Measurements from ENCODE around the gene TNFSF9. TPM values are rescaled to one million over a fixed set of nuclear protein-coding genes. Genes with fewer than 3 reads are reported as not detected.
"Not testable (repeated sequence)": the region's sequence is repeated elsewhere in the genome, so short reads cannot be mapped to it uniquely, and the experiment has no call there.

TNFSF9 gene
- total RNA-seq, 2 experiments from 2014 or later = 1.3 to 1.5 TPM

DNA sequence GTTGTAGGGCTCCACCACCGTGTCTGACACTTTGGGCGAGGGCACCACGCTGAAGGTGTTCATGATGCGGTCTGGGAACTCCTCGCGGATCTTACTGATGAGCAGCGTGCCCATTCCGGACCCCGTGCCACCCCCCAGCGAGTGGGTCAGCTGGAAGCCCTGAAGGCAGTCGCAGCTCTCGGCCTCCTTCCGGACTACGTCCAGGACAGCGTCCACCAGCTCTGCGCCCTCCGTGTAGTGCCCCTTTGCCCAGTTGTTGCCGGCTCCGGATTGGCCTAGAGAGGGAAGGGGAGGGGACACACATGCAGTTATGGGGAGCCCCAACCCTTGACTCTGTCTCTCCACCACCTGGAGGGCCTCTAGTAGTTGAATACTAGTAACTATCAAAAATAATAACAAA lies 34.9 kb upstream of the TNFSF9 start:
- DNase-seq = no peak
- Mint-ChIP-seq H3K4me3 (no peak overlapping the region), H3K36me3 (ENCODE audit: low read depth) (no peaks in the 10 kb centered on the region), H3K9me3 (peaks cover 8% of the 10 kb centered on the region), H3K27ac (no peak overlapping the region), H3K27me3 (ENCODE audit: low read depth) (no peaks in the 10 kb centered on the region), H3K4me1 (ENCODE audit: low read depth) (no peaks in the 10 kb centered on the region)
- intact Hi-C loops (cut with micrococcal nuclease) = no loop called here
- CTCF ChIA-PET = interaction anchor here (0.6 kb wide), 1 partner anchor 387 kb away, joined by 3 read pairs; no protein-coding TSS in a partner anchor

DNA sequence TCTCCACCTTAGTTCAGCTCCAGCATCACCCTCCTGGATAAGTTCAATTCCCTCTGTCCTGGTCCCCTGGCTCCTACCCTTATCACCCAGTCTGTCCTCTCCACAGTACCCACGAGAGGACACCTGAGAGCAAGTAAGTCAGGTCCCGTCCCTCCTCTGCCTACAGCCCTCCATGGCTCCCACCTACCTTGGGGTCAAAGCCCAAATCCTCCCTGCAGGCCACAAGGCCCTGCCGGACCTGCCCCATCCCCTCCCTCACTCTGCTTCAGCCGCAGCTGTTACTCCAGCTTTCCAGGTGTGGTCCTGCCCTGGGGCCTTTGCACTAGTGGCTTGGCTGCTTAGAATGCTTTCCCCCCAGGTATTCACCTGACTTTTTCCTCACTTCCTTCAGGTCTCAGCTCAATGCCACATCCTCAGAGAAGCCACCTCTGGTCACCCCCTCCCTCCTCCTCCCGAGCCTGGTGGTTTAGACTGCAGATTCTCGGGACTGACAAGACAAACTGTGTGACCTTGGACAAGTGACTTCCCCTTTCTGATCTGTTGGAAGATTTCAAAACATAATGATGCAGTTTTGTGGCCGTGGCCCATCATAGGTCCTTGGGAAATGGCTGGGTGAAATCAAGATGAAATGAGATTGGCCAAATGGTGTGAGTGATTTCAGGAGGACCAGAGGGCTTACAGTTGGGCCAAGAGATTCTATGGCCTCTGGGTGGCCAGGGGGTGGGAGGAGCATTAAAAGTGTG lies 32.4 kb upstream of the TNFSF9 start:
- CTCF ChIA-PET = interaction anchor here (0.6 to 1.2 kb wide), 2 partner anchors 17 to 50 kb away, joined by 3 read pairs; partner anchors contain the start of gene DENND1C
- Mint-ChIP-seq H3K27me3 (ENCODE audit: low read depth) (peaks cover 1% of the 10 kb centered on the region), H3K36me3 (ENCODE audit: low read depth) (no peaks in the 10 kb centered on the region), H3K4me3 (no peak overlapping the region), H3K27ac (no peak overlapping the region), H3K4me1 (ENCODE audit: low read depth) (peaks cover 5% of the 10 kb centered on the region), H3K9me3 (no peaks in the 10 kb centered on the region)
- intact Hi-C loops (cut with micrococcal nuclease) = no loop called here
- DNase-seq = no peak

DNA sequence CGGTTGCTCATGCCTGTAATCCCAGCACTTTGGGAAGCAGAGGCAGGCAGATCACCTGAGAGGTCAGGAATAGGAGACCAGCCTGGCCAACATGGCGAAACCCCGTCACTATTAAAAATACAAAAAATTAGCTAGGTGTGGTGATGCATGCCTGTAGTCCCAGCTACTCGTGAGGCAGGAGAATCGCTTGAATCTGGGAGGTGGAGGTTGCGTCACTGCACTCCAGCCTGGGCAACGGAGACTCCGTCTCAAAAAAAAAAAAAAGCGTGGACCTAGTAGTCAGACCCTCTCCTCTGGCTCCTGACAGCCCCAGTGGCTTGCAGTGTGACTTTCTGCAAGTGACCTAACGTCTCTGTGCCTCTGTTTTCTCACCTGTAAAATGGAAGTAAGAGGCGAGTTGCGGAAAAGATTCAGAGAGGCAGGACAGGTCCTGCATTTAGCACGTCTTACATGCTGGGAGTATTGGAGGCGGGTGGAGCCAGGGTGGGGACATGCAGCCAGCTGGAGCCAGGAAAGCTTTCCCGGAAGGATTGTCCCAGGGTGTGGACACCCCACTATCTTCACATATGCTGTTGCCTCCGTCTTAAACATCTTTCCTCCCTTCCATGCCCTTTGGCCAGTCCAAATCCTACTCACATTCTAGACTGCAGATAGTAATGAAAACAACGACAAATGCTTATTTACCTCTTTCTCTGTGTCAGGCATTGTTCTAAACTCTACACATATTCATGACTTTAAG lies 31.6 kb upstream of the TNFSF9 start:
- Mint-ChIP-seq H3K36me3 (ENCODE audit: low read depth) (no peaks in the 10 kb centered on the region), H3K9me3 (no peaks in the 10 kb centered on the region), H3K27ac (no peak overlapping the region)

DNA sequence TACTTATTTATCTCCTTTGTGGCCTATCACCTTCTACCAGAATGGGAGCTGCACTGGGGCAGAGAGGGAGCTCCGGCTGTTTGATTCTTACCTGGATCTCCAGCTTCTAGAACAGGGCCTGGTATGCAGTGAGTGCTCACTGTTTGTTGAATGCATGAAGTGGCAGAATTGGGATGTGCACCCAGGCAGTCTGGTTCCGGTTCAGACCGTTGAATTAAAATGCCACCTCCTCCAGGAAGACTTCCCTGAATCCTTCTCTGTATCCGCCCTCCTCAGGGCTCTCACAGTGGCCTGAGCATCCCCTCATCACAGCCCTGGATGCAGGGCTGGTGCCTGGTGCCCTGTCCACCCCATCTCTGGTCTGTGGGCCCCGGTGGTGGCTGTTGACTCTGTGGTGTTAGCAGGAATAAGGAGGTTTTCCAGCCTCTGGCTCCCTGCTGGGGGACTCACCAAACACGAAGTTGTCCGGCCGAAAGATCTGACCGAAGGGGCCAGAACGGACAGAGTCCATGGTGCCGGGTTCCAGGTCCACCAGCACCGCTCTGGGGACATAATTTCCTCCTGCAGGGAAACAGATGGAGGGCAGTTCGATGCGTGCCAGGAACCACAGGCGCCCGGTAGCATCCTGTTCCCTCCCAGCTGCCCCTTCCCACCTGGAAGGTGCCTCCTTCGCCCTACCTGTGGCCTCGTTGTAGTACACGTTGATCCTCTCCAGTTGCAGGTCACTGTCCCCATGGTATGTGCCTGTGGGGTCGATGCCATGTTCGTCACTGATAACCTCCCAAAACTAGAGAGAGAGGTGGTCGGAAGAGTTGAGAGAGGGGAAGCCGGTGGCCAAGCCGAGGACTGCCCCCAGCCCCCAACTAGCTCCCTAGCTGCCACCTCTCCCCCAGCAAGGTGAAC lies 29.7 kb upstream of the TNFSF9 start:
- peaks cover 9% of the 10 kb centered on the region for H3K4me1 Mint-ChIP-seq (ENCODE audit: low read depth)
- H3K27ac Mint-ChIP-seq = no peak overlapping the region
- intact Hi-C loops (cut with micrococcal nuclease) = loop anchor here (2.0 to 10.0 kb wide), 3 partner anchors 18 to 226 kb away; partner anchors contain the start of genes ALKBH7 and MLLT1
- H3K36me3 Mint-ChIP-seq (ENCODE audit: low read depth) = no peaks in the 10 kb centered on the region
- CTCF ChIA-PET = interaction anchor here (0.9 to 1.0 kb wide), 2 partner anchors 16 to 20 kb away, joined by 4 to 5 read pairs; partner anchors contain the start of gene DENND1C
- no peaks in the 10 kb centered on the region for H3K9me3 Mint-ChIP-seq
- no peak for DNase-seq
- peaks cover 5% of the 10 kb centered on the region for H3K27me3 Mint-ChIP-seq (ENCODE audit: low read depth)
- peak overlapping the region; percentile 68 for H3K4me3 Mint-ChIP-seq

More for the DNA sequence above, 31.6 kb upstream of the TNFSF9 start:
- intact Hi-C loops (cut with micrococcal nuclease) = no loop called here
- DNase-seq = no peak
- CTCF ChIA-PET = interaction anchor here (1.3 kb wide), 1 partner anchor 17 kb away, joined by 7 read pairs; no protein-coding TSS in a partner anchor
- H3K4me1 Mint-ChIP-seq (ENCODE audit: low read depth) = peaks cover 5% of the 10 kb centered on the region
- peaks cover 5% of the 10 kb centered on the region for H3K27me3 Mint-ChIP-seq (ENCODE audit: low read depth)
- H3K4me3 Mint-ChIP-seq = no peak overlapping the region

DNA sequence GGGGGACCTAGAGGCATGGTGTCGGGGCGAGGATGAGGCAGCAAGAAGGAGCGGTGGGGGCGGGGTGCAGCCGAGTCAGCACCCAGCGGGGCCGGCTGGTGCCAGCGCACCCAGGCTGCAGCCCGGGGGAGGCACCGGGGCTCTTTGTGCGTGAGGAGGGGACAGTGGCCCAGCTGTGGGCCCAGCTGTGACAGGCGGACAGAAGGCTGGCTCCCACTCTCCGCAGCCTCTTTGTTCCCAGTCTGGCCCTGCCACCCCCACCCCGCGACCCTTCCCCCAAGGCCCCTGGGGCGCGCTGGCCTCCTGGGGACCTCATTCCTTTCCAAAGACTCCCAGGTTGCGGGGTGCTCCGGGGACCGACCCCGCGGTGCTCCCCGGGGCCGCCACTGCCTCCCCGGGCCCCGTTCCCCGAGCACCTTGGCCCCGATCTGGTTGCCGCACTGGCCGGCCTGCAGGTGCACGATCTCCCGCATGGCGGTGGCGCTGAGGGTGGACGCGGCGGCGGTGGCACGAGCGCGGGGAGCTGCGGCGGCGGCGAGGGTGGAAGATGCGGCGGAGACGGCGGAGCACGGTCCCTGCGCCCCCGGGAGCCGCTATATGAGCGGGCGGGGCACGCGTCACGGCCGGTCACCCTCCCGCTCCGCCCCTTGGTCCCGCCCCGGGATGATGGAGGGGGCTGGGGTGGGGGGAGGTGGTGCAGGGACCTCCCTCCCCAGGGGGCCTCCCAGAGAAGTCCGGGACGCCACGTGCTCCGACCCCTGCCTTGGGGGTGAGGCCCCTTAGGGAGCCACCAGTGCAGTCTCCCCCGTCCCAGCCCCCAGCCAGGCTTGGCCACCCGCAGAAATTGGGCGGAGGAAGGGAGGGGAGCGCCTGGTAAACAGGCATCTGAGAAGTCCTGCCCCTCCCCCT lies 28.8 kb upstream of the TNFSF9 start, which contains the start of gene TUBB4A:
TSS of gene TUBB4A (minus strand) at position 570 of the 909 bp plus-strand sequence. CDS start at position 473, 97 bp downstream.
- no peaks in the 10 kb centered on the region for H3K9me3 Mint-ChIP-seq
- CTCF ChIA-PET = interaction anchor here (0.6 kb wide), 1 partner anchor 24 kb away, joined by 6 read pairs; no protein-coding TSS in a partner anchor
- peak; percentile 58 for DNase-seq
- H3K27ac Mint-ChIP-seq = no peak within 1 kb of the TSS
- intact Hi-C loops (cut with micrococcal nuclease) = loop anchor here (2.0 to 10.0 kb wide), 3 partner anchors 19 to 227 kb away; partner anchors contain the start of genes ALKBH7 and MLLT1
- H3K27me3 Mint-ChIP-seq (ENCODE audit: low read depth) = peaks cover 5% of the 10 kb centered on the region
- H3K36me3 Mint-ChIP-seq (ENCODE audit: low read depth) = no peaks in the 10 kb centered on the region
- H3K4me3 Mint-ChIP-seq = peak within 1 kb of the TSS; percentile 68
- H3K4me1 Mint-ChIP-seq (ENCODE audit: low read depth) = peaks cover 9% of the 10 kb centered on the region

DNA sequence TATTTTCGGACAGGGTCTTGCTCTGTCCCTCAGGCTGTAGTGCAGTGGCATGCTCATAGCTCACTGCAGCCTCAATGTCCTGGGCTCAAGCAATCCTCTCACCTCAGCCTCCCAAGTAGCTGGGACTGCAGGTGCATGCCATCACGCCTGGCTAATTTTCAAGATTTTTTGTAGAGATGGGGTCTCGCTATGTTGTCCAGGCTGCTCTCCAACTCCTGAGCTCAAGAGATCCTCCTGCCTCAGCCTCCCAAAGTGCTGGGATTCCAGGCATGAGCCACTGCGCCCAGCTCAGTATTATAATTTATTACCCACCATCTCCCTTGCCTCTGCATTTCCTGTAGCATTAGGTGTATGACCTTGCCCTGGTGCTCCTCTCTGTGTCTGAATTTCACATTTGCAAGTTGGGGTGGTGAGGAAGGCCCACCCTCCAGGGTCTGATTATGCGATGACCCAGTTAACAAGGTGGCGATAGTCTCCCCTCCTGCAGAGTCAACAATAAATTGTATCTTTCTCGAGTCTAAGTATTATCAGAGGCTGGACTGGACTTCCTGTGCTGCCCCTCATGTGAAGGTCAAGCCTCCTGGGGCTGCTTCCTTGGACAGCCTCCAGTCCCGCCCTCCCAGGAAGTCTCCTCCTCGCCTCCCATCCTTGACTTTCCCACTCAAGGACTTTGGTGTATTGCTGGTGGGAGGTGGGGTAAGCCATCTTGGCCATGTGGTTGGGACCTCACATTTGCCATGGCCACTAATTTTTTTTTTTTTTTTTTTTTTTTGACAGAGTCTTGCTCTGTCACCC lies 27.2 kb upstream of the TNFSF9 start:
- Mint-ChIP-seq H3K4me1 (ENCODE audit: low read depth) (peaks cover 9% of the 10 kb centered on the region), H3K27me3 (ENCODE audit: low read depth) (peaks cover 5% of the 10 kb centered on the region), H3K4me3 (peak overlapping the region; percentile 5), H3K27ac (no peak overlapping the region), H3K36me3 (ENCODE audit: low read depth) (no peaks in the 10 kb centered on the region), H3K9me3 (no peaks in the 10 kb centered on the region)
- CTCF ChIA-PET = interaction anchor here (0.6 to 1.6 kb wide), 6 partner anchors 13 to 262 kb away, joined by 3 to 11 read pairs (median 5); partner anchors contain the start of gene DENND1C
- intact Hi-C loops (cut with micrococcal nuclease) = loop anchor here (2.0 to 10.0 kb wide), 4 partner anchors 43 to 285 kb away; partner anchors contain the start of genes ALKBH7 and MLLT1
- DNase-seq = no peak

DNA sequence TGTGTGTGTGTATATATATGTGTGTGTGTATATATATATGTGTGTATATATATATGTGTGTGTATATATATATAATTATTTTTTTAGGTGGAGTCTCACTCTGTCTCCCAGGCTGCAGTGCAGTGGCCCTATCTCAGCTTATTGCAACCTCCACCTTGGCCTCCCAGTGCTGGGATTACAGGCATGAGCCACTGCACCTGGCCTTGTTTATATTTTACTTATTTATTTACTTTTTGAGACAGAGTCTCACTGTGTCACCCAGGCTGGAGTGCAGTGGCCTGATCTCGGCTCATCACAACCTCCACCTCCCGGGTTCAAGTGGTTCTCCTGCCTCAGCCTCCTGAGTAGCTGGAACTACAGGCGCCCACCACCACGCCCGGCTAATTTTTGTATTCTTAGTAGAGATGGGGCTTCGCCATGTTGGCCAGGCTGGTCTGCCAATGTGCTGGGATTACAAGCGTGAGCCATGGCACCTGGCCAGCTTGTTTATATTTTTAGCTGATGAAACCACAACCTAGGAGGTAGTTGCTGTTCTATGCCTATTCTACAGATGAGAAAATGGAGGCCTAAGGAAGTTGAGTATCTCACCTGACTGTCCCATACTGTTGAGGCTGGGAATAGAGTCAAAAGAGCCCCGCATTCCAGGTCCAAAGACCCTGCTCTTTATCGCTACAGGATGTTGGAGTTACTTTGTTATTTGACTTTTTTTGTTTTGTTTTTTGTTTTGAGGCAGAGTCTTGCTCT lies 22.6 kb upstream of the TNFSF9 start:
- H3K27me3 Mint-ChIP-seq (ENCODE audit: low read depth); DNase-seq; H3K27ac Mint-ChIP-seq; H3K9me3 Mint-ChIP-seq; H3K36me3 Mint-ChIP-seq (ENCODE audit: low read depth); H3K4me1 Mint-ChIP-seq (ENCODE audit: low read depth); H3K4me3 Mint-ChIP-seq; CTCF ChIA-PET: not testable (repeated sequence)
- intact Hi-C loops (cut with micrococcal nuclease) = loop anchor here (10.0 kb wide), 1 partner anchor 233 kb away; the partner anchor contains the start of gene MLLT1

DNA sequence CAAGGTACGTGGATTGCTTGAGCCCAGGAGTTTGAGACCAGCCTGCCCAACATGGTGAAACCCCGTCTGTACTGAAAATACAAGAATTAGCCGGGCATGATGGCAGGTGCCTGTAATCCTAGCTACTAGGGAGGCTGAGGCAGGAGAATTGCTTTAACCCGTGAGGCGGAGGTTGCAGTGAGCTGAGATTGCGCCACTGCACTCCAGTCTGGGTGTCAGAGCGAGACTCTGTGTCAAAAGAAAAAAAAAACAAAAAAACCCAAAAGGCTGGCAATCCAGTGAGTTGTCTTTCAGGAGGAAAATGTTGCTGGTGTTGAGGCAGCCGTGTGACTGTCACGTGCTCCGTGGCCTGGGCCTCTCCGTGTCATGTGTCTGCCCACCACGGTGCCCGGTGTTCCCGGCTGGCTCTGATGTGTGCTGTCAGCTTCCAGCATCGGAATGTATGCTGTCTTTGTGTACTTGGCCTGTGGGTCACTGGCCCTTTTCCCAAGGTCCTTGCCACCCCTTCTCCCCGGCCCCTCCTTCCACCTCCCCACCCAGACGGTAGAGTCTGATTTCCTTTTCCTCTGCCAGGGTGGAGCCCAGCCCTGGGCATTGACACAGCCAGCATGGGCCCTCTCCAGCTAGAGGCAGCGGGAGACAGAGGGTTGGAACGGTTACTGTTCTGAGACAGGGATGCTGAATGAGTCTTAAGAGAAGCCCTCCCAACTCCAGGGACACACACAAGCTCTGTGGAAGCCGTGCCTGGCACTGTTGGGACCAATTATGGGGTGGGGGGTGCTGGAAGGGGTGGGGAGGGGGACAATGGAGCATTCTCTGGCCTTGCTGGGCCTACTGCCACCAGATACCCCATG lies 21.5 kb upstream of the TNFSF9 start:
- intact Hi-C loops (cut with micrococcal nuclease) = loop anchor here (10.0 kb wide), 1 partner anchor 235 kb away; the partner anchor contains the start of gene MLLT1
- Mint-ChIP-seq H3K9me3 (no peaks in the 10 kb centered on the region), H3K36me3 (ENCODE audit: low read depth) (no peaks in the 10 kb centered on the region), H3K27ac (no peak overlapping the region), H3K27me3 (ENCODE audit: low read depth) (no peaks in the 10 kb centered on the region), H3K4me1 (ENCODE audit: low read depth) (peaks cover 4% of the 10 kb centered on the region), H3K4me3 (no peak overlapping the region)
- no peak for DNase-seq
- CTCF ChIA-PET = interaction anchor here (0.6 kb wide), 1 partner anchor 78 kb away, joined by 4 read pairs; no protein-coding TSS in a partner anchor

DNA sequence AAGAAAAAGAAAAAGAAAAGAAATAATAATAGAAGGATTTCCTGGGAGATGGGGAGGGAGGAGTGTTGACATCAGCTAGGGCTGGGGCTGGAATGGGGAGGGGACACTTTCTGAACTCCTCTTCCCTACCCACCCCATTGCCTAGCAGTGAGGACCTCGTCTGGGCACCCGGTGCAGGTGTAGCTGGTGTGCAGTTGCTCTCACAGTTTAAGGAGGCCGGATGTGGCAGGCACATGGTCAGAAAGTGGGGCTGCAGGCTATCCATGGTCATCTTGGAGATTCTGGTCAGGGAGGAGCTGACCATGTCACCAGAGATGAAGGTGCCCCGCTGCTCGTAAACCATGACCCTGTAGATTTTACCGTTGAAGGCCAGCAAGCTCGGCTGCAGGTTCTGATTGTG lies 20.2 kb upstream of the TNFSF9 start:
- no peaks in the 10 kb centered on the region for H3K4me1 Mint-ChIP-seq (ENCODE audit: low read depth)
- intact Hi-C loops (cut with micrococcal nuclease) = no loop called here
- H3K9me3 Mint-ChIP-seq = no peaks in the 10 kb centered on the region
- no peaks in the 10 kb centered on the region for H3K27me3 Mint-ChIP-seq (ENCODE audit: low read depth)
- DNase-seq = no peak
- H3K36me3 Mint-ChIP-seq (ENCODE audit: low read depth) = no peaks in the 10 kb centered on the region
- CTCF ChIA-PET = no interaction called here
- H3K4me3 Mint-ChIP-seq = no peak overlapping the region
- no peak overlapping the region for H3K27ac Mint-ChIP-seq
